ENCODE results near the gene ATG7. TPM values are rescaled to one million over a fixed set of nuclear protein-coding genes. Genes with fewer than 3 reads are reported as not detected.

The ATG7 gene
- total RNA-seq, 1 donor: 131 TPM

DNA sequence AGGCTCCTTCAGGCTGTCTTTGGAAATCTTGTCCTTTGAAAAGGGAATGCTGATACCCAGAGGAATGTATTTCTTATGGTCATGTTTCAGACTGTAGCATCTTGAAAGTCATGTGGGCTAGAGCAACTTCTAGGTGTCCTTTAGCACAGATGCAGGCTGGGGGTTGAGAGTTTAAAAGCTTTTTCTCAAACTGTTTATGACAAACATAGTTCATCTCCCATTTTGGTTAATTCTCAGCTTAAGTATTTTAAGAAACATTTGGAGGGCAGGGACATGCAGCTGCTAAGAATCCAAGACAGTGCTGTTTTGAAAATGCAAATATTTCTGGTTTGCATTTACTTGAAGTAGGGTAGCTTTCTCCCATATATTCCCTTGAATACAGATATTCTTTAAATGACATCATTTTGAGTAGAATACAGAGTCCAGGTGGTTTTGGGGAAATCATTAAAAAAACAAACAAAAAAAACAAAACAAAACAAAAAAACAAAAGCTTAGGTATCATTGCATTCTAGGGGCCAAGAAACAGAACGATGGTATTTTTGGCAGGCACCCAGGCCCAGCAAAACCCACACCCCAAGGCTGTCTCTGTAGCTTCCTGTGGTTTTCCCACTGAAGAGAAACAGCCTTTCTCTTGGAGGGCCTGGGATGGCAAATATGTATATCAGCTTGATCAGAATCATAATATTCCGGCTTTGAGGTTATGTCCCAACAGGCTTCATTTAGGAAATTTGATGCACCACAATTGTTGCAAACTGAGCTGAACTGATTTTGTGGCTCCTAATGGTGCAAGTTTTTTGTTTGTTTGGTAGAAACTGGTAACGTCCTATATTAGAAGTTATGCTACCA, 120.0 kb downstream of the ATG7 start:
- TF ChIP-seq, protein P1, sequence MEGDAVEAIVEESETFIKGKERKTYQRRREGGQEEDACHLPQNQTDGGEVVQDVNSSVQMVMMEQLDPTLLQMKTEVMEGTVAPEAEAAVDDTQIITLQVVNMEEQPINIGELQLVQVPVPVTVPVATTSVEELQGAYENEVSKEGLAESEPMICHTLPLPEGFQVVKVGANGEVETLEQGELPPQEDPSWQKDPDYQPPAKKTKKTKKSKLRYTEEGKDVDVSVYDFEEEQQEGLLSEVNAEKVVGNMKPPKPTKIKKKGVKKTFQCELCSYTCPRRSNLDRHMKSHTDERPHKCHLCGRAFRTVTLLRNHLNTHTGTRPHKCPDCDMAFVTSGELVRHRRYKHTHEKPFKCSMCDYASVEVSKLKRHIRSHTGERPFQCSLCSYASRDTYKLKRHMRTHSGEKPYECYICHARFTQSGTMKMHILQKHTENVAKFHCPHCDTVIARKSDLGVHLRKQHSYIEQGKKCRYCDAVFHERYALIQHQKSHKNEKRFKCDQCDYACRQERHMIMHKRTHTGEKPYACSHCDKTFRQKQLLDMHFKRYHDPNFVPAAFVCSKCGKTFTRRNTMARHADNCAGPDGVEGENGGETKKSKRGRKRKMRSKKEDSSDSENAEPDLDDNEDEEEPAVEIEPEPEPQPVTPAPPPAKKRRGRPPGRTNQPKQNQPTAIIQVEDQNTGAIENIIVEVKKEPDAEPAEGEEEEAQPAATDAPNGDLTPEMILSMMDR (IDR thresholded peaks at IDR 0.05; ENCODE audit: insufficient read depth, low read depth, low read length): no peak
- H3K4me3 ChIP-seq (ENCODE audit: low read depth, low read length): no peak overlapping the region
- peak; percentile 91 for DNase-seq (ENCODE audit: low read depth)

DNA sequence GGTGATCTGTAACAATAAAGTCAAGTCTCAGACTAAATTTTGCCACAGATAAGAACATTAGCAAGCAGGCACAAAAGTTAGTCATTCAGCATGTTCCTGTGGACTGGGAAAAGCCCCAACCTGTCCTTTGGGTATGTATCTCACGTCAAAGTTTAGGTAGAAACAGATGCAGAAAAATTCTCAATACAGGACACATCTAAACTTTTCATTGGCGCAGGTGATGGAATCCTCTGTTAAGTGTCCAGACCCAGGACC, 120.6 kb downstream of the ATG7 start:
- no peak overlapping the region for H3K4me3 ChIP-seq (ENCODE audit: low read depth, low read length)
- TF ChIP-seq, protein P1 (IDR thresholded peaks at IDR 0.05; ENCODE audit: insufficient read depth, low read depth, low read length): no peak
- no peak for DNase-seq (ENCODE audit: low read depth)

DNA sequence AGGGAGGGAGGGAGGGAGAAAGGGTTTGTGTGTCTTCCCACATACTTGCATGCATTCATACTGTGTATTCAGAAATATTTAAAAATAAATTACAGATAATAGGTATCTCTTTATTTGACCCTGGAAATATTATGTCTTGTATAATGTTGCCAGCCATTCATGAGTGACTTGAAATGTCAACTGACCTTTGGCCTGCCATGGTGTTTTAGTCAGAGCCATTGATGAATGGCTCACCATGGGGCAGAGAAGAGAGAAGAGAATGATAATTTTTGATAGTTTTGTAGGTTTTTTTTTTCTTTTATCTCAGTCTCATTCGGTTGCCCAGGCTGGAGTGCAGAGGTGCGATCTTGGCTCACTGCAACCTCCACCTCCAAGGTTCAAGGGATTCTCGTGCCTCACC, 121.2 kb downstream of the ATG7 start:
- no peak overlapping the region for H3K4me3 ChIP-seq (ENCODE audit: low read depth, low read length)
- DNase-seq (ENCODE audit: low read depth): no peak
- TF ChIP-seq, protein P1 (IDR thresholded peaks at IDR 0.05; ENCODE audit: insufficient read depth, low read depth, low read length): no peak

DNA sequence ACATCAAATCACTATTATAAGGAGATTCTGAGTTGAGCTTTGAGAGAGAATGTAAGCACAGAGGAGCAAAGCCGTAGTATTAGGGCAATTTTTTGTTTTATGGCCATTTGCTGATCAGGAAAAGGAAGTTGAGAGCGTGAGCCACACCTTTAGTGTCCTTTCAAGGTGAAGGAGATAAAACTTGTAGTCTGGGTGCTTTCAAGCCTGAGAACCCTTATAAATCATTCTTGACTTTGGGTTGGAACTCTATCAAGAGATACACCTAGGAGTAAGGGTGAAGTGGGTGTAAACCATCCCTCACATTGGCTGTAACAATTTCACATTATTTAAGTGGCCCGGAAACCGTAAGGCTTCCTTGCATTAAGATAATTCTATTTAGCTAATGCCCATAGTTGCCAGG, 122.2 kb downstream of the ATG7 start:
- DNase-seq (ENCODE audit: low read depth): no peak
- TF ChIP-seq, protein P1 (IDR thresholded peaks at IDR 0.05; ENCODE audit: insufficient read depth, low read depth, low read length): no peak
- H3K4me3 ChIP-seq (ENCODE audit: low read depth, low read length): no peak overlapping the region

DNA sequence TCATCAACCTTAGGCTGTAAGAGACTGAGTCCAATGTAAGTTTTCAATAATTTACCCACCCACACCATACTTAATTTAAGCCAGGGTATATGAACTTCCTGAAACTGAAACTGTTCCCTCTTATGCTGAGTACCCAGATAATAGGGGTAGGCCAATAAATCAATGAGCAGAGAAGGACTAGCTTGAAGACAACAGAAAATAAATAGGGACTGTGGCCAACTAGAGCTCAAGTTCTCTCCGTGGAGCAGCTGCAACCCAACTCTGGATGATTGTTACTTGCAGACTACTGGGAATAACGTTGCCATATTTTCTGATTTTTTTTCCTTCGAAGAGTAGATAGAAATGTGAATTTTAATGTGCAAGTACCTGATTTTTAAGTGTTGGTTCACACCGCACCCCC, 128.0 kb downstream of the ATG7 start:
- H3K4me3 ChIP-seq (ENCODE audit: low read depth, low read length): no peak overlapping the region
- TF ChIP-seq, protein P1 (IDR thresholded peaks at IDR 0.05; ENCODE audit: insufficient read depth, low read depth, low read length): no peak
- no peak for DNase-seq (ENCODE audit: low read depth)

DNA sequence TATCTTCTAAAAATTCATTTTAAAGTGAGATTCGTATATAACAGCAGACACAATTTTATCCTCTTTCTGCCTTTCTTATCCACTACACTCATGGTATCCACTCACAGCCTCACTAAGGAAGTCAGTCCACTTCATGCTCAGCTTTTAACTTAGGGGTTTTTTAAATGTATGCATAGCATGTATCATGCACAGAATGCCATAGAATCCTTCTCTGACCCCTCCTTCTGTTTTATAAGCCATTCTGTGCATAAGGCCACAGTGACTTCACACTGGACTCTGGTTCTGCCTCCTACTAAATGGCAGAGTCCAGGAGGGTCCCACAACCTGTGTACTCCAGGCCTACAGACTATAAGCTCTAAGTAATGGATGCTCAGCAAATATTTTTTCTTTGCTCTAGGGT, 129.2 kb downstream of the ATG7 start:
- TF ChIP-seq, protein P1 (IDR thresholded peaks at IDR 0.05; ENCODE audit: insufficient read depth, low read depth, low read length): no peak
- no peak overlapping the region for H3K4me3 ChIP-seq (ENCODE audit: low read depth, low read length)
- no peak for DNase-seq (ENCODE audit: low read depth)

DNA sequence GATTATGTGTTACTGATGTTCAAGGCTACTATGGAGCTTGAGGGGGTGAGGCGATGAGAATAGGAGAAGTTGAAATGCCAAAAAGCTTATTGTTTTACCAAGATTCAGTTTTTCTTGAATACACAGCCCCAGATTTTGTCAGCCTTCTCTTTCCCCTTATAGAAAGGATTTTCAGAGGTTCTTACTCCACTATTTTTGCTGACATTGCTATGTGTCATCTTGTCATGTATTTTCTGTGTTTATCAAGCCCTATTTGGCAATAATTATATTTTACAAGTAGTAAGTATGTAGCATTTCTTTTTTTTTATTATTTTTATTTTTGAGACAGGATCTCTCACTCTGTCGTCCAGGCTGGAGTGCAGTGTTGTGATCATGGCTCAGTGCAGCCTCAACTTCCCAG, 133.1 kb downstream of the ATG7 start:
- H3K4me3 ChIP-seq (ENCODE audit: low read depth, low read length): no peak overlapping the region
- TF ChIP-seq, protein P1 (IDR thresholded peaks at IDR 0.05; ENCODE audit: insufficient read depth, low read depth, low read length): no peak
- DNase-seq (ENCODE audit: low read depth): no peak

Data from fibroblast of villous mesenchyme (primary cell).